Liver (tissue), 9 donors: ENCODE data around the gene RYR2. TPM values are rescaled to one million over a fixed set of nuclear protein-coding genes. Genes with fewer than 3 reads are reported as not detected.

Experiments used
- DNase-seq: peaks from one replicate; pipeline ENCODE4 v3.0.0-alpha.2; 2017; ENCODE audit warnings: low spot score
- H3K27ac ChIP-seq, 2 donors: one replicate each; pipeline ENCODE4 v1.7.0; 2013; ENCODE audit warnings: inconsistent platforms in 2 of 2, low read length in 2 of 2, control low read depth in 1 of 2, low read depth in 1 of 2, mild to moderate bottlenecking in 1 of 2
- H3K27me3 ChIP-seq, 4 donors: one replicate each; pipeline versions ENCODE4 v1.6.1 to v1.7.0; 2013; ENCODE audit warnings: low read length in 3 of 4, inconsistent platforms in 1 of 4, mild to moderate bottlenecking in 1 of 4, moderate library complexity in 1 of 4; ENCODE audit not compliant: control insufficient read depth in 4 of 4, insufficient read depth in 4 of 4
- H3K36me3 ChIP-seq, 4 donors: one replicate each; pipeline versions ENCODE4 v1.6.1 to v1.7.0; 2013; ENCODE audit warnings: low read length in 3 of 4, mild to moderate bottlenecking in 3 of 4, low read depth in 1 of 4, moderate library complexity in 1 of 4; ENCODE audit not compliant: control insufficient read depth in 4 of 4, insufficient read depth in 3 of 4
- H3K4me1 ChIP-seq, 4 donors: one replicate each; pipeline versions ENCODE4 v1.6.1 to v1.7.0; 2013; ENCODE audit warnings: low read length in 3 of 4, mild to moderate bottlenecking in 3 of 4, moderate library complexity in 1 of 4; ENCODE audit not compliant: control insufficient read depth in 4 of 4, insufficient read depth in 4 of 4
- H3K4me3 ChIP-seq, 3 donors: one replicate each; pipeline versions ENCODE4 v1.6.1 to v1.7.0; 2013; ENCODE audit warnings: low read length in 3 of 3, control low read depth in 1 of 3, low read depth in 1 of 3, mild to moderate bottlenecking in 1 of 3
- H3K9ac ChIP-seq, 2 donors: one replicate each; pipeline ENCODE4 v1.7.0; 2013; ENCODE audit warnings: low read length in 2 of 2, mild to moderate bottlenecking in 2 of 2, moderate library complexity in 2 of 2, control low read depth in 1 of 2, low read depth in 1 of 2
- H3K9me3 ChIP-seq, 4 donors: one replicate each; pipeline versions ENCODE4 v1.6.1 to v1.7.0; 2013; ENCODE audit warnings: low read length in 3 of 4; ENCODE audit not compliant: control insufficient read depth in 4 of 4
- EGR1 ChIP-seq, 2 donors: IDR thresholded peaks; 2 replicates each; pipeline ENCODE4 v1.6.1; 2016 to 2018; ENCODE audit warnings: antibody characterized with exemption in 2 of 2, low read depth in 2 of 2
- FOXA1 ChIP-seq: IDR thresholded peaks from 2 replicates; pipeline ENCODE4 v1.6.1; 2016; ENCODE audit warnings: antibody characterized with exemption
- FOXA2 ChIP-seq: IDR thresholded peaks from 2 replicates; pipeline ENCODE4 v1.6.1; 2016; ENCODE audit warnings: antibody characterized with exemption
- GABPA ChIP-seq, 2 donors: IDR thresholded peaks in 1 of 2; conservative IDR thresholded peaks in 1 of 2; 2 replicates each; pipeline ENCODE4 v1.6.1; 2016; ENCODE audit warnings: antibody characterized with exemption in 2 of 2, mild to moderate bottlenecking in 1 of 2, moderate library complexity in 1 of 2
- HNF4A ChIP-seq, 2 donors: conservative IDR thresholded peaks; 2 replicates each; pipeline ENCODE4 v1.6.1; 2016; ENCODE audit warnings: antibody characterized with exemption in 2 of 2, mild to moderate bottlenecking in 2 of 2
- HNF4G ChIP-seq: IDR thresholded peaks from 2 replicates; pipeline ENCODE4 v1.6.1; 2016; ENCODE audit warnings: antibody characterized with exemption
- JUND ChIP-seq, 2 donors: IDR thresholded peaks; 2 replicates each; pipeline ENCODE4 v1.6.1; 2016; ENCODE audit warnings: antibody characterized with exemption in 2 of 2
- NR2F2 ChIP-seq: IDR thresholded peaks from 2 replicates; pipeline ENCODE4 v1.6.1; 2016; ENCODE audit warnings: antibody characterized with exemption
- RAD21 ChIP-seq, 2 donors: IDR thresholded peaks; 2 replicates each; pipeline ENCODE4 v1.6.1; 2016; ENCODE audit warnings: antibody characterized with exemption in 2 of 2, mild to moderate bottlenecking in 2 of 2
- RXRA ChIP-seq, 2 donors: IDR thresholded peaks; 2 replicates each; pipeline ENCODE4 v1.6.1; 2017 to 2018; ENCODE audit warnings: antibody characterized with exemption in 2 of 2, mild to moderate bottlenecking in 1 of 2
- SP1 ChIP-seq: IDR thresholded peaks from 2 replicates; pipeline ENCODE4 v1.6.1; 2018; ENCODE audit warnings: antibody characterized with exemption, mild to moderate bottlenecking
- TAF1 ChIP-seq: conservative IDR thresholded peaks from 2 replicates; pipeline ENCODE4 v1.6.1; 2016; ENCODE audit warnings: antibody characterized with exemption, mild to moderate bottlenecking
- YY1 ChIP-seq: IDR thresholded peaks from 2 replicates; pipeline ENCODE4 v1.6.1; 2016; ENCODE audit warnings: antibody characterized with exemption, mild to moderate bottlenecking
- WGBS: extraction: QIAGEN DNeasy Blood & Tissue Kit; methylation state at CpG from one replicate; pipeline ENCODE4 v1.1.7; 2013; 5-methylcytosine and 5-hydroxymethylcytosine counted together
- polyA plus RNA-seq, 2 donors: library from polyadenylated mRNA; stranded (reverse) in 1 of 2; unstranded in 1 of 2; fragments of 200-250 nt in 1 of 2; fragments of >200 nt in 1 of 2; fragmentation: Nextera tagmentation in 1 of 2; extraction: Ambion mirVana in 1 of 2; gene quantifications; one replicate each; pipeline versions ENCODE4 v1.2.1 to v1.2.3, GENCODE V29; 2013 to 2015
- total RNA-seq, 2 donors: library from RNA; depleted of rRNA; stranded (reverse); fragments of >200 nt; gene quantifications; one replicate each; pipeline ENCODE4 v1.2.3, GENCODE V29; 2014
- TF ChIP-seq, protein P1 (sequence below): IDR thresholded peaks from 2 replicates; pipeline ENCODE4 v1.6.1; 2016; ENCODE audit warnings: antibody characterized with exemption
- TF ChIP-seq, protein P2 (sequence below): IDR thresholded peaks from 2 replicates; pipeline ENCODE4 v1.6.1; 2016; ENCODE audit warnings: antibody characterized with exemption, mild to moderate bottlenecking
- TF ChIP-seq, protein P3 (sequence below): IDR thresholded peaks from 2 replicates; pipeline ENCODE4 v1.6.1; 2016; ENCODE audit warnings: antibody characterized with exemption
- TF ChIP-seq, protein P4 (sequence below): fragments of 150-350 bp; IDR thresholded peaks from 2 replicates; pipeline ENCODE4 v1.5.1; 2017; ENCODE audit warnings: improper control_type of control experiment, low read depth, low read length; ENCODE audit not compliant: missing input control
- TF ChIP-seq, protein P5 (sequence below): IDR thresholded peaks from 2 replicates; pipeline ENCODE4 v1.6.1; 2016; ENCODE audit warnings: antibody characterized with exemption
- donor health status: healthy.
- donor health status: healthy.
- donor health status: healthy.
- donor health status: healthy.
- donor health status: healthy.

Gene RYR2
- total and polyA plus RNA-seq, 4 donors, result 0.06 to 0.75 (median 0.31) TPM

DNA sequence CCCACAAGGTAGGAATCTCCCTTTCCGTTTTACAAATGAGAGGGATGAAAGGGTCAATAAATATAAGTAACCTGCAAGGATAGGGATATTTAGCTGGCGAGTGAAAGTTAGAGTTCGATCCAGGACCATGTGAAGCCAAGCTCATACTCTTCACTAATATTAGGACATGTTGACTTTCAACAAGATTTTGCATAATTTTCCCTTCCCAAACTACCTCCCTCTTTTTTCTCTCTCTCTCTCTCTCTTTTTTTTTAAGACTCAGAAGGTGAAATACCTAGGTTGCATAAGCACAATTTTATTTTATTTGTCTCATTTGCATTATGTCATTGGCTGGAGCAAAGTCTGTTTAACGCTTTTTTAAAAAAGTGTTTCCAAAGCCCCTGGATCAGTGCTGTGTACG lies 29.6 kb upstream of the RYR2 start:
- Histone ChIP-seq H3K4me3 (no peak overlapping the region), H3K27ac (no peak overlapping the region), H3K36me3 (no peaks in the 10 kb centered on the region), H3K4me1 (no peaks in the 10 kb centered on the region), H3K27me3 (peaks cover 0 to 3% (median 0%) of the 10 kb centered on the region in 4 donors), H3K9ac (no peak overlapping the region), H3K9me3 (no peaks in the 10 kb centered on the region)
- TF ChIP-seq, protein P1, sequence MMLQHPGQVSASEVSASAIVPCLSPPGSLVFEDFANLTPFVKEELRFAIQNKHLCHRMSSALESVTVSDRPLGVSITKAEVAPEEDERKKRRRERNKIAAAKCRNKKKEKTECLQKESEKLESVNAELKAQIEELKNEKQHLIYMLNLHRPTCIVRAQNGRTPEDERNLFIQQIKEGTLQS, result no peak
- TF ChIP-seq GABPA (IDR thresholded peaks at IDR 0.05 in 1 of 2, conservative IDR thresholded peaks at IDR 0.05 in 1 of 2) (no peak), HNF4G (no peak), NR2F2 (no peak)
- 74% methylated on average over 5 of the region's 5 CpGs for WGBS
- no peak for DNase-seq

DNA sequence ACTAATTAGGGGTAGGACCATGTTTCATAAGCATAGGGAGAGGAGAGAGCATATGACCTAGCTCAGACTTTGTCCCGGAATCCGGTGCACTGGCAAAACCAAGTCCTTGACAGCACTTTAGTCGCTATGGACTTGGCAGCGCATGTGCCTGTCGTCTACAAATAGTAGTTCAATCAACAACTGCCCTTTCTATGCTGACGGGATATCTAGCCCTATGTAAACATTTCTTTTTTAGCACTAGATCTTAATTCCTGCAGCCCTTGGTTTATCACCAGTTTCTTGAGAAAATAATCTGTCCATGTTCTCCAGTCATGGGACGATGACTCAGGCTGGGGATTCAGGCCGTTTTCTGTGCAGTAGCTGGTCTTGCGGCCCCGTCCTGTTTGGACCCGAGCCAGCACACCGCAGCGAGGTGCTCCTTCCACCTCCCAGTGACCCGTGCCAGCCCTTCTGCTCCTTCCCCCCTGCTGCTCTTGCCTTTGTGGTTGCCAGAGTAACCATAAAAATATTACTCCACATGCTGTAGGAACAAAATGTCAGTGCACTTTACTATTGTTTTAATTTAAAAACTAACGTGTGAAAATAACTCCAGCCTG lies 29.1 kb upstream of the RYR2 start:
- Histone ChIP-seq H3K36me3 (no peaks in the 10 kb centered on the region), H3K27ac (no peak overlapping the region)

DNA sequence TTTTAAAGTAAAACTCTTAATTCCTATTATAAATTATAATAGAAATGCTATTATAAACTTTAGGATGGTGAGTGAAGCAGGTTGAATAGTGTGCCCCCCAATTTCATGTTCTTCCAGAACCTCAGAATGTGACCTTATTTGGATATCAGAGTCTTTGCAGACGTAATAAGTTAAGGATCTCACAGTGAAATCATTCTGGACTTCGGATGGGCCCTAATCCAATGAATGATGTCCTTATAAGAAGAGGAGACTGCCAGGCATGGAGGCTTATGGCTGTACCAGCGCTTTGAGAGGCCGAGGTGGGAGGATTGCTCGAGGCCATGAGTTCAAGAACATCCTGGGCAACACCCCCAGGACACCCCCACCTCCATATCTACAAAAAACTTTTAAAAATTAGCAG lies 28.4 kb upstream of the RYR2 start:
- Histone ChIP-seq H3K9ac (no peak overlapping the region), H3K27ac (no peak overlapping the region), H3K27me3 (peaks cover 0 to 3% (median 0%) of the 10 kb centered on the region in 4 donors), H3K9me3 (no peaks in the 10 kb centered on the region), H3K4me1 (no peaks in the 10 kb centered on the region), H3K4me3 (no peak overlapping the region), H3K36me3 (no peaks in the 10 kb centered on the region)
- TF ChIP-seq, protein P2, sequence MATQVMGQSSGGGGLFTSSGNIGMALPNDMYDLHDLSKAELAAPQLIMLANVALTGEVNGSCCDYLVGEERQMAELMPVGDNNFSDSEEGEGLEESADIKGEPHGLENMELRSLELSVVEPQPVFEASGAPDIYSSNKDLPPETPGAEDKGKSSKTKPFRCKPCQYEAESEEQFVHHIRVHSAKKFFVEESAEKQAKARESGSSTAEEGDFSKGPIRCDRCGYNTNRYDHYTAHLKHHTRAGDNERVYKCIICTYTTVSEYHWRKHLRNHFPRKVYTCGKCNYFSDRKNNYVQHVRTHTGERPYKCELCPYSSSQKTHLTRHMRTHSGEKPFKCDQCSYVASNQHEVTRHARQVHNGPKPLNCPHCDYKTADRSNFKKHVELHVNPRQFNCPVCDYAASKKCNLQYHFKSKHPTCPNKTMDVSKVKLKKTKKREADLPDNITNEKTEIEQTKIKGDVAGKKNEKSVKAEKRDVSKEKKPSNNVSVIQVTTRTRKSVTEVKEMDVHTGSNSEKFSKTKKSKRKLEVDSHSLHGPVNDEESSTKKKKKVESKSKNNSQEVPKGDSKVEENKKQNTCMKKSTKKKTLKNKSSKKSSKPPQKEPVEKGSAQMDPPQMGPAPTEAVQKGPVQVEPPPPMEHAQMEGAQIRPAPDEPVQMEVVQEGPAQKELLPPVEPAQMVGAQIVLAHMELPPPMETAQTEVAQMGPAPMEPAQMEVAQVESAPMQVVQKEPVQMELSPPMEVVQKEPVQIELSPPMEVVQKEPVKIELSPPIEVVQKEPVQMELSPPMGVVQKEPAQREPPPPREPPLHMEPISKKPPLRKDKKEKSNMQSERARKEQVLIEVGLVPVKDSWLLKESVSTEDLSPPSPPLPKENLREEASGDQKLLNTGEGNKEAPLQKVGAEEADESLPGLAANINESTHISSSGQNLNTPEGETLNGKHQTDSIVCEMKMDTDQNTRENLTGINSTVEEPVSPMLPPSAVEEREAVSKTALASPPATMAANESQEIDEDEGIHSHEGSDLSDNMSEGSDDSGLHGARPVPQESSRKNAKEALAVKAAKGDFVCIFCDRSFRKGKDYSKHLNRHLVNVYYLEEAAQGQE, result no peak
- TF ChIP-seq FOXA1 (no peak), TAF1 (no peak), YY1 (no peak), NR2F2 (no peak), FOXA2 (no peak), RXRA (IDR thresholded peaks at IDR 0.05) (no peak), SP1 (no peak), GABPA (IDR thresholded peaks at IDR 0.05 in 1 of 2, conservative IDR thresholded peaks at IDR 0.05 in 1 of 2) (no peak), EGR1 (IDR thresholded peaks at IDR 0.05; ENCODE audit: low read depth in 2 of 2) (no peak), RAD21 (IDR thresholded peaks at IDR 0.05) (no peak), JUND (IDR thresholded peaks at IDR 0.05) (no peak), HNF4G (no peak), HNF4A (conservative IDR thresholded peaks at IDR 0.05) (no peak)
- TF ChIP-seq, protein P3, sequence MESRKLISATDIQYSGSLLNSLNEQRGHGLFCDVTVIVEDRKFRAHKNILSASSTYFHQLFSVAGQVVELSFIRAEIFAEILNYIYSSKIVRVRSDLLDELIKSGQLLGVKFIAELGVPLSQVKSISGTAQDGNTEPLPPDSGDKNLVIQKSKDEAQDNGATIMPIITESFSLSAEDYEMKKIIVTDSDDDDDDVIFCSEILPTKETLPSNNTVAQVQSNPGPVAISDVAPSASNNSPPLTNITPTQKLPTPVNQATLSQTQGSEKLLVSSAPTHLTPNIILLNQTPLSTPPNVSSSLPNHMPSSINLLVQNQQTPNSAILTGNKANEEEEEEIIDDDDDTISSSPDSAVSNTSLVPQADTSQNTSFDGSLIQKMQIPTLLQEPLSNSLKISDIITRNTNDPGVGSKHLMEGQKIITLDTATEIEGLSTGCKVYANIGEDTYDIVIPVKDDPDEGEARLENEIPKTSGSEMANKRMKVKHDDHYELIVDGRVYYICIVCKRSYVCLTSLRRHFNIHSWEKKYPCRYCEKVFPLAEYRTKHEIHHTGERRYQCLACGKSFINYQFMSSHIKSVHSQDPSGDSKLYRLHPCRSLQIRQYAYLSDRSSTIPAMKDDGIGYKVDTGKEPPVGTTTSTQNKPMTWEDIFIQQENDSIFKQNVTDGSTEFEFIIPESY, result no peak
- TF ChIP-seq, protein P4, sequence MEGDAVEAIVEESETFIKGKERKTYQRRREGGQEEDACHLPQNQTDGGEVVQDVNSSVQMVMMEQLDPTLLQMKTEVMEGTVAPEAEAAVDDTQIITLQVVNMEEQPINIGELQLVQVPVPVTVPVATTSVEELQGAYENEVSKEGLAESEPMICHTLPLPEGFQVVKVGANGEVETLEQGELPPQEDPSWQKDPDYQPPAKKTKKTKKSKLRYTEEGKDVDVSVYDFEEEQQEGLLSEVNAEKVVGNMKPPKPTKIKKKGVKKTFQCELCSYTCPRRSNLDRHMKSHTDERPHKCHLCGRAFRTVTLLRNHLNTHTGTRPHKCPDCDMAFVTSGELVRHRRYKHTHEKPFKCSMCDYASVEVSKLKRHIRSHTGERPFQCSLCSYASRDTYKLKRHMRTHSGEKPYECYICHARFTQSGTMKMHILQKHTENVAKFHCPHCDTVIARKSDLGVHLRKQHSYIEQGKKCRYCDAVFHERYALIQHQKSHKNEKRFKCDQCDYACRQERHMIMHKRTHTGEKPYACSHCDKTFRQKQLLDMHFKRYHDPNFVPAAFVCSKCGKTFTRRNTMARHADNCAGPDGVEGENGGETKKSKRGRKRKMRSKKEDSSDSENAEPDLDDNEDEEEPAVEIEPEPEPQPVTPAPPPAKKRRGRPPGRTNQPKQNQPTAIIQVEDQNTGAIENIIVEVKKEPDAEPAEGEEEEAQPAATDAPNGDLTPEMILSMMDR, result no peak
- TF ChIP-seq, protein P1, result no peak
- TF ChIP-seq, protein P5, sequence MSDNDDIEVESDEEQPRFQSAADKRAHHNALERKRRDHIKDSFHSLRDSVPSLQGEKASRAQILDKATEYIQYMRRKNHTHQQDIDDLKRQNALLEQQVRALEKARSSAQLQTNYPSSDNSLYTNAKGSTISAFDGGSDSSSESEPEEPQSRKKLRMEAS, result no peak
- WGBS, result 69% methylated on average over 5 of the region's 5 CpGs
- DNase-seq, result no peak

More for the DNA sequence above, 29.1 kb upstream of the RYR2 start:
- H3K4me3 ChIP-seq, result no peak overlapping the region
- no peaks in the 10 kb centered on the region for H3K9me3 ChIP-seq
- H3K9ac ChIP-seq, result no peak overlapping the region
- TF ChIP-seq FOXA1 (no peak), EGR1 (IDR thresholded peaks at IDR 0.05; ENCODE audit: low read depth in 2 of 2) (no peak), SP1 (no peak), FOXA2 (no peak)
- TF ChIP-seq, protein P1, result no peak
- H3K4me1 ChIP-seq, result no peaks in the 10 kb centered on the region
- peaks cover 0 to 3% (median 0%) of the 10 kb centered on the region in 4 donors for H3K27me3 ChIP-seq
- no peak for DNase-seq
- 64% methylated on average over 15 of the region's 15 CpGs for WGBS
